ENCODE measurements around the gene WAPL.

WAPL gene

DNA sequence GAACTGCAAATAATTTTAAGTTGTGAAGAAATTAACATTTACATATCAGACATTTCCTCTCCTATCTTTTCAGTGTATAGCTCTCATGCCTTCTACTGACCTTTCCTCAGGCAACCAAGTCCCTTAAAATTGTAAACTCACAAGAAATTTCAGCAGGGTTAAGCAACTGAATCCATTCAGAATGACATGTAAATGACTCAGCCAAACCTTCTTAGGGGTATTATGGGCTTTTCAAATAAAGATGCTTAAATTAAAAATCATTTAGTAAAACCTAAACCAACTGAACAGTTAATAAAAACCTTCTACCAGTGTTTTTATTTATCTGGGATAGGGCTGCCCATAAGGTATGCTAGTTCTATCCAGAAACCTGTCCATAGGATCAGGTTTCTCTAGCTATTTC is 20.7 kb downstream of the WAPL start:
- no peak overlapping the region for H4K8ac ChIP-seq (ENCODE audit: low read depth, low read length)
- H3K4me1 ChIP-seq (ENCODE audit: control insufficient read depth in 2 of 2, insufficient read depth in 1 of 2, low read depth in 1 of 2, low read length in 2 of 2): no peaks in the 10 kb centered on the region
- H3K4me2 ChIP-seq (ENCODE audit: insufficient read depth, low read length, poor library complexity, severe bottlenecking): no peak overlapping the region
- H3K18ac ChIP-seq (ENCODE audit: low read length): no peak overlapping the region
- H2BK12ac ChIP-seq (ENCODE audit: low read length): no peak overlapping the region
- no peak overlapping the region for H3K27ac ChIP-seq (replicated peaks; ENCODE audit: low read length)
- H3K79me1 ChIP-seq (ENCODE audit: low read depth, low read length): peaks cover 4% of the 10 kb centered on the region
- no peak overlapping the region for H3K4me3 ChIP-seq (ENCODE audit: low read length in 2 of 2)
- no peak overlapping the region for H3K23ac ChIP-seq (ENCODE audit: low read depth, low read length, poor library complexity)
- peaks cover 8 to 96% of the 10 kb centered on the region in 2 donors for H3K36me3 ChIP-seq (replicated peaks in 1 of 2; ENCODE audit: control insufficient read depth in 2 of 2, insufficient read depth in 2 of 2, low read length in 2 of 2)
- H3K4ac ChIP-seq (ENCODE audit: low read length): no peak overlapping the region
- no peak overlapping the region for H2AK5ac ChIP-seq (ENCODE audit: low read depth, low read length)
- H2BK120ac ChIP-seq (ENCODE audit: low read depth, low read length): no peak overlapping the region
- no peak overlapping the region for H2BK15ac ChIP-seq (ENCODE audit: low read length)
- no peak for DNase-seq (ENCODE audit: low spot score)
- no peak overlapping the region for H3K14ac ChIP-seq (ENCODE audit: low read length)
- no peak overlapping the region for H2BK5ac ChIP-seq (ENCODE audit: low read length)
- no peak overlapping the region for H3K9ac ChIP-seq (ENCODE audit: low read depth, low read length, poor library complexity)
- H4K91ac ChIP-seq (ENCODE audit: low read depth, low read length, poor library complexity): no peak overlapping the region
- no peaks in the 10 kb centered on the region for H3K27me3 ChIP-seq (ENCODE audit: control insufficient read depth in 3 of 3, insufficient read depth in 3 of 3, low read depth in 1 of 3, low read length in 3 of 3)
- H3K9me3 ChIP-seq (replicated peaks in 1 of 2; ENCODE audit: control insufficient read depth in 2 of 2, insufficient read depth in 1 of 2, low read depth in 1 of 2, low read length in 2 of 2): no peaks in the 10 kb centered on the region
- no peak overlapping the region for H2AFZ ChIP-seq (ENCODE audit: low read length)

DNA sequence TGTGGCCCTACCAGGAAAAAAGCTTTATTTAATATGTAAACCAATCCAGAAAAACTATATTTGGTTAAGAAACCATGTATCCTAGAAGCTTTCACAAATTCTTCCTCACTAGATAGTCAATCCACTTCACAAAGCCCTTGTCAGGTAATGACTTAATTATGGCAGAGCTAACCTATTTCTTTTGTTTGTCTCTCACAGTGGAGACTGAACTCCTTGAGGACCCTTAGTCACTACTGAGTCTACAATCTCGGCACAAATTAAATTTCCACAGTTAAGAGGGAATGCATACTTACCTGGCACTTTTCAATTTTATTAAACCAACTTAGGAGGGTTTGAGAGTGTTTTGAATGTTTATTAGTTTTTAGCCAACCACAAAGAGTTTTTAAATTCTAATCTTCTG is 23.0 kb downstream of the WAPL start:
- no peak overlapping the region for H3K23ac ChIP-seq (ENCODE audit: low read depth, low read length, poor library complexity)
- no peak overlapping the region for H2BK5ac ChIP-seq (ENCODE audit: low read length)
- H2AFZ ChIP-seq (ENCODE audit: low read length): no peak overlapping the region
- H3K27me3 ChIP-seq (ENCODE audit: control insufficient read depth in 3 of 3, insufficient read depth in 3 of 3, low read depth in 1 of 3, low read length in 3 of 3): no peaks in the 10 kb centered on the region
- no peak overlapping the region for H2BK12ac ChIP-seq (ENCODE audit: low read length)
- no peak overlapping the region for H4K91ac ChIP-seq (ENCODE audit: low read depth, low read length, poor library complexity)
- no peak for DNase-seq (ENCODE audit: low spot score)
- H3K9me3 ChIP-seq (replicated peaks in 1 of 2; ENCODE audit: control insufficient read depth in 2 of 2, insufficient read depth in 1 of 2, low read depth in 1 of 2, low read length in 2 of 2): no peaks in the 10 kb centered on the region
- H4K8ac ChIP-seq (ENCODE audit: low read depth, low read length): no peak overlapping the region
- H3K36me3 ChIP-seq (replicated peaks in 1 of 2; ENCODE audit: control insufficient read depth in 2 of 2, insufficient read depth in 2 of 2, low read length in 2 of 2): peaks cover 7 to 96% of the 10 kb centered on the region in 2 donors
- H3K18ac ChIP-seq (ENCODE audit: low read length): no peak overlapping the region
- no peak overlapping the region for H3K14ac ChIP-seq (ENCODE audit: low read length)
- WGBS, 2 donors (ENCODE audit: extremely low coverage in 2 of 2, insufficient read length in 2 of 2, insufficient replicate concordance in 1 of 2): no CpG with 5 or more reads among the region's 1 CpG
- H3K4me3 ChIP-seq (ENCODE audit: low read length in 2 of 2): no peak overlapping the region
- H3K4me1 ChIP-seq (ENCODE audit: control insufficient read depth in 2 of 2, insufficient read depth in 1 of 2, low read depth in 1 of 2, low read length in 2 of 2): no peaks in the 10 kb centered on the region
- H3K4me2 ChIP-seq (ENCODE audit: insufficient read depth, low read length, poor library complexity, severe bottlenecking): no peak overlapping the region
- H2AK5ac ChIP-seq (ENCODE audit: low read depth, low read length): no peak overlapping the region
- no peak overlapping the region for H3K27ac ChIP-seq (replicated peaks; ENCODE audit: low read length)
- no peak overlapping the region for H2BK15ac ChIP-seq (ENCODE audit: low read length)
- peaks cover 4% of the 10 kb centered on the region for H3K79me1 ChIP-seq (ENCODE audit: low read depth, low read length)
- no peak overlapping the region for H2BK120ac ChIP-seq (ENCODE audit: low read depth, low read length)
- H3K4ac ChIP-seq (ENCODE audit: low read length): no peak overlapping the region
- no peak overlapping the region for H3K9ac ChIP-seq (ENCODE audit: low read depth, low read length, poor library complexity)

DNA sequence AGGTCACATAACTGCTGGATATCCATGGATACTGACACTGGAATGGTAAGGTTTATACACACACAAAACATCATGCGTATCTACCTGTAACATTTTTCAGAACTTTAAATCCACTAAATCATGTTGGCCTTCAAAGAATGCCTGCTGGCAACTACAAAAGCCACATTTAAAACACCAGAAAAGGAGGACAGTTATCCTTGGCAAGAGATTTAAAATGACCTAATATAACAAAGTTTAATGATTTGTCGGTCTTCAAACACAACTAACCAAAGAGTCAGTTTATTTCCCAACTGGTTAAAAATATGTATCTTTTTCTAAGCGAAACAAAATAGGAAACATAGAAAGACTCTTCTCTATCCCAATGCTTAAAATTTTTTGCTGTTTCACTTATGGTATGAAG is 24.0 kb downstream of the WAPL start:
- Histone ChIP-seq H3K14ac (ENCODE audit: low read length) (no peak overlapping the region), H3K9me3 (replicated peaks in 1 of 2; ENCODE audit: control insufficient read depth in 2 of 2, insufficient read depth in 1 of 2, low read depth in 1 of 2, low read length in 2 of 2) (no peaks in the 10 kb centered on the region), H3K36me3 (replicated peaks in 1 of 2; ENCODE audit: control insufficient read depth in 2 of 2, insufficient read depth in 2 of 2, low read length in 2 of 2) (peaks cover 4 to 94% of the 10 kb centered on the region in 2 donors), H3K27me3 (ENCODE audit: control insufficient read depth in 3 of 3, insufficient read depth in 3 of 3, low read depth in 1 of 3, low read length in 3 of 3) (no peaks in the 10 kb centered on the region), H3K4me3 (ENCODE audit: low read length in 2 of 2) (no peak overlapping the region), H3K23ac (ENCODE audit: low read depth, low read length, poor library complexity) (no peak overlapping the region), H2BK15ac (ENCODE audit: low read length) (no peak overlapping the region), H3K4ac (ENCODE audit: low read length) (no peak overlapping the region), H4K91ac (ENCODE audit: low read depth, low read length, poor library complexity) (no peak overlapping the region), H3K9ac (ENCODE audit: low read depth, low read length, poor library complexity) (no peak overlapping the region), H2BK120ac (ENCODE audit: low read depth, low read length) (no peak overlapping the region), H2AFZ (ENCODE audit: low read length) (no peak overlapping the region), H2BK12ac (ENCODE audit: low read length) (no peak overlapping the region), H3K4me2 (ENCODE audit: insufficient read depth, low read length, poor library complexity, severe bottlenecking) (no peak overlapping the region), H3K18ac (ENCODE audit: low read length) (no peak overlapping the region), H4K8ac (ENCODE audit: low read depth, low read length) (no peak overlapping the region), H3K4me1 (ENCODE audit: control insufficient read depth in 2 of 2, insufficient read depth in 1 of 2, low read depth in 1 of 2, low read length in 2 of 2) (no peaks in the 10 kb centered on the region), H2AK5ac (ENCODE audit: low read depth, low read length) (no peak overlapping the region), H3K79me1 (ENCODE audit: low read depth, low read length) (peaks cover 4% of the 10 kb centered on the region), H3K27ac (replicated peaks; ENCODE audit: low read length) (no peak overlapping the region), H2BK5ac (ENCODE audit: low read length) (no peak overlapping the region)
- no CpG with 5 or more reads among the region's 3 CpGs for WGBS, 2 donors (ENCODE audit: extremely low coverage in 2 of 2, insufficient read length in 2 of 2, insufficient replicate concordance in 1 of 2)
- no peak for DNase-seq (ENCODE audit: low spot score)

DNA sequence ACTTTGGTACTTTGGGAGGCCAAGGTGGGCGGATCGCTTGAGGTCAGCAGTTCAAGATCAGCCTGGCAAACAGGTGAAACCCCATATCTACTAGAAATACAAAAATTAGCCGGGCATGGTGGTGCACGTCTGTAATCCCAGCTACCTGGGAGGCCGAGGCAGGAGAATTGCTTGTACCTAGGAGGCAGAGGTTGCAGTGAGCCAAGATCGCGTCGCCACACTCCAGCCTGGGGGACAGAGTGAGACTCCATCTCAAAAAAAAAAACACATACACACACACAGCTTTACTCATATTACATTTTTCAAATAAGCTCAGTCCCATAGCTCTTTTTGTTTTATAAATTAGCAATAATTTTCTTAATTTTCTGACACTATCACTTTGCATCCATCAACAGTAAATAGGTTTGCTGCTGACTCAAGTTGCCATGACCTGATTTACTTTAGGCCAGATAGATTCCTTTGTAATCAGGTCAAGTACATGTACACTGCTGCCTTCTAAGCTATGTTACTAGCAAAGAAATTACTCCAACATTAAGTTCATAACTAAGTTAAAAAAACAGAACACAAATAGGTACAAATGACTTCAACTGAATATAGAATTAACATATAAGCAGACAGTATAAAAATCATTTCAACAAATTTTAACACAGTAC is 31.5 kb downstream of the WAPL start:
- no peak overlapping the region for H3K4ac ChIP-seq (ENCODE audit: low read length)
- no peak overlapping the region for H3K27ac ChIP-seq (replicated peaks; ENCODE audit: low read length)
- H3K9ac ChIP-seq (ENCODE audit: low read depth, low read length, poor library complexity): no peak overlapping the region
- H2BK120ac ChIP-seq (ENCODE audit: low read depth, low read length): no peak overlapping the region
- H3K9me3 ChIP-seq (replicated peaks in 1 of 2; ENCODE audit: control insufficient read depth in 2 of 2, insufficient read depth in 1 of 2, low read depth in 1 of 2, low read length in 2 of 2): no peaks in the 10 kb centered on the region
- H3K27me3 ChIP-seq (ENCODE audit: control insufficient read depth in 3 of 3, insufficient read depth in 3 of 3, low read depth in 1 of 3, low read length in 3 of 3): no peaks in the 10 kb centered on the region
- DNase-seq (ENCODE audit: low spot score): no peak
- H4K91ac ChIP-seq (ENCODE audit: low read depth, low read length, poor library complexity): no peak overlapping the region
- no peak overlapping the region for H4K8ac ChIP-seq (ENCODE audit: low read depth, low read length)
- no peak overlapping the region for H3K4me3 ChIP-seq (ENCODE audit: low read length in 2 of 2)
- H2BK5ac ChIP-seq (ENCODE audit: low read length): no peak overlapping the region
- no peaks in the 10 kb centered on the region for H3K4me1 ChIP-seq (ENCODE audit: control insufficient read depth in 2 of 2, insufficient read depth in 1 of 2, low read depth in 1 of 2, low read length in 2 of 2)
- H3K36me3 ChIP-seq (replicated peaks in 1 of 2; ENCODE audit: control insufficient read depth in 2 of 2, insufficient read depth in 2 of 2, low read length in 2 of 2): peaks cover 9 to 81% of the 10 kb centered on the region in 2 donors
- H3K18ac ChIP-seq (ENCODE audit: low read length): no peak overlapping the region
- WGBS, 2 donors (ENCODE audit: extremely low coverage in 2 of 2, insufficient read length in 2 of 2, insufficient replicate concordance in 1 of 2): no CpG with 5 or more reads among the region's 8 CpGs
- H2AFZ ChIP-seq (ENCODE audit: low read length): no peak overlapping the region
- H2AK5ac ChIP-seq (ENCODE audit: low read depth, low read length): no peak overlapping the region
- no peak overlapping the region for H3K23ac ChIP-seq (ENCODE audit: low read depth, low read length, poor library complexity)
- H2BK15ac ChIP-seq (ENCODE audit: low read length): no peak overlapping the region
- H3K14ac ChIP-seq (ENCODE audit: low read length): no peak overlapping the region
- no peak overlapping the region for H3K4me2 ChIP-seq (ENCODE audit: insufficient read depth, low read length, poor library complexity, severe bottlenecking)
- H2BK12ac ChIP-seq (ENCODE audit: low read length): no peak overlapping the region
- H3K79me1 ChIP-seq (ENCODE audit: low read depth, low read length): no peaks in the 10 kb centered on the region

Measured in neuronal stem cell (in vitro differentiated cells).